GM18861 (cell line): ENCODE results near the gene SLFNL1.

Source experiments
- ATAC-seq: cut with Tn5 transposase; IDR thresholded peaks from one replicate; pipeline ENCODE4 v1.9.1; 2021; ENCODE audit not compliant: unreplicated experiment

The SLFNL1 gene

DNA sequence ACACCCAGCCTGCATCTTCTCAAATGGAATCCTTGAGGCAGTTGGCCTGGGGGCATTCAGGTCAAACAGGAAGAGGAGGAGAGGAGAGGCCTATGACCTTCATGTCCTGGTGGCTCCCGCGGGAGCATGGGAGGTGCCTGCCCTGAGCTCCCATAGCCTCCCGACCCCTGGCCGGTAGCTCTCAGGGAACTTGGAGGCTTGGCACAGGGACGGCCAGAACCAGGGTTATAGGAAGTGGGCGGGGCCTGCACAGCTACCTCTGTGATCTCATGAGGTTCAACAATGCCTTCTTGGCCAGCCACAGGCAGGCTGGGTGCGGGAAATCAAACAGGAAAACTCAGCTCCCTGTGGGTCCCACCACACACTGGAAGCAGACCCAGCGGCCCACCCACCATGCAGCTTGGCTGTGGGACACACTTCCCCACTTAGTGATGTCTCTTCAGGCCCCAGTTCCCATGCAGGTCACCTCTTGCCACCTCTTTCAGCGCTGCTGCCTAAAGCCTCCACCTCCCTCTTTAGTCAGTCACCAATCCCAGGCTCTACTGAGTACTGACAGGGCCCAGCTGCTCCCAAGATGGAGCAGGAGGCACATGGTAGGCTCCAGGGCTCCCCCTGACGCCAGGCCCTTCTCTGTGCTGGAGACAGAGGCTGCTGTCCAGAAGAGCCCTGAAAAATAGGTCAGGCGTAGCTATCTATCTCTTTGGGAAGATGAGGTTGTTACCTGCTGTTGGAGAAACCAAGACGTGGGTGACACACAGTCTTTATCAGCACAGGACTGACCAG, at the start of gene SLFNL1:
Gene SLFNL1 (minus strand): TSS at position 200 of the 783 bp plus-strand sequence. CDS start 1,065 bp downstream, outside the sequence.
- no peak for ATAC-seq

- ATAC-seq = no peak
Measured at GRCh38 chr1:41056907-41057306, 35.4 kb upstream of the SLFNL1 start.

- ATAC-seq = no peak
Measured at GRCh38 chr1:41053316-41053715, 31.8 kb upstream of the SLFNL1 start.

GRCh38 chr1:41051022-41051421, 29.5 kb upstream of the SLFNL1 start:
- ATAC-seq = no peak

- ATAC-seq = no peak
Measured at GRCh38 chr1:41048540-41048939, 27.0 kb upstream of the SLFNL1 start.

DNA sequence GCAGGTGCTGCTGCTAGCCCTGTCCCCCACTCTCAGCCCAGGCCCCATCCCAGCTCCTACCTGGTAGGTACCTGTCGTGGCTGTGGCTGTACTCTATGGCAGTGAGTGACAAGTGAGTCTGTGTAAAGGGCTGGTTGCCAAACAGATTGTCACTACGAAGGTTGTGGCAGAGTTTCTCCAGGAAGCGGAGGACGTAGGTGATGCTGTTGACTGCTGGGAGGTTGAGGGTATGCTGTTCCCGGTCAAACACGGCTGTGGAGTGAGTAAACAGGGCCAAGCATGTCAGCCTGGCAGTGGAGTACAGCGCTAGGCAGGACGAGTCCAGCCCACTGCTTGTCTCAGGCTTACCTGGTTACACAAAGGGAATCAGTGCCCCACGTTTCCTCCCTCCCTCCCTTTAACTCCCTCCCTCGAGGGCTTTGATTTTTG, 24.8 kb upstream of the SLFNL1 start:
- no peak for ATAC-seq

DNA sequence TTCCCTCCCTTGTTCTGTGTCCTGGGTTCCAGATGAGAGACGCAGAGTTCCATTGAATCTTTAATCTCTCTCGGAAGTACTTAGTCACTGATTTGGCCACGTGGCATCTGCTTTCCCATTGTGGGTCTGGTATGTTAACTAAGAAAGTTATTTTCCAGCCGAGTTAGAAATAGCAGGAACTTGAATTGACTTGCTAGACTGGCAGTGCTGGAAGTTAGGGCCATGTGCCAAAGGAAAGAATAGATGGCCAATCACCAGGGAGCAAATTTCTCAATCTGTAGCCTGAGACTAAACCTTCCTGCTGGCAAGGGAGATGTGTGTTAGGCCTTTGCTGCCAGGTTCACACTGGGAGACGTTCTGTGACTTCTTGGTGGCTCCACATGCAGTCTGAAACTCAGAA, 24.2 kb upstream of the SLFNL1 start:
- ATAC-seq = no peak

DNA sequence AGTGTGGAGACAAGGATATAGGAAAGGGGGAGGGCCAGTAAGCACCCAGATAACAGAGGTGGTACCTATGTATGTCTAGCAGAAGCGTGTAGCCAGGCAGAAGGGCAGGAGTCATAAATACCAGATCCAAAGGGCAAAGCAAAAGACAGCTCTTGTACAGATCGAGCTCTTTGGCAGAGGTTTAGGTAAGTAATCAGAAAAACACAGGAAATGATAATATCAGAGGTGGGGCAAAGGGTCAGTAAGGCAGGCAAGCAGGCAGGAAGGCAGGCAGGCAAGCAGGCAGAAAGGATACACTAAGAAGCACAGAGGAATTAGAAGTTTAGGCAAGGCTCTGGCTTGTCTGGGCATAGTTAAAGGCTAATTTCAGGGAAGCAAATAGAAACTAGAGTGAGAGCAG, 22.7 kb upstream of the SLFNL1 start:
- ATAC-seq = no peak

GRCh38 chr1:41041614-41042270, 20.2 kb upstream of the SLFNL1 start:
- ATAC-seq = no peak

DNA sequence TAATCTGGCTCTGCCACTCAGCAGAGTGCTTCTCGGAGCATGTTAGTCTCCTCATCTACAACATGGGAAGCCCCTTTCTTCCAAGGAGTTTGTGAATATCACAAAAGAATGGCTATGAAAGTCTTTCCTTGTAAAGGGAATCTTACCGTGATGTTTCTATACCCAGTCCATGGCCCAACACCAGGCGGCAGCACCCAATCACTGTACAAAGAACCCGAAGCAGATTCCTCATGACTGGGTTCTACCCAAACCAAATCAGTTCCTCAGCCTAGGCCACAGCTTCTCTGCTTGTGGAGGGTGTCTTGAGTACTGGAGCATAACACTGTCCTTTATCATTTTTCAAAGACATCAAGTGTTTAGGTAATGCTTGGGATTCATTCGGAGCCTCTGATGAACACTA, 16.6 kb upstream of the SLFNL1 start:
- ATAC-seq = no peak

DNA sequence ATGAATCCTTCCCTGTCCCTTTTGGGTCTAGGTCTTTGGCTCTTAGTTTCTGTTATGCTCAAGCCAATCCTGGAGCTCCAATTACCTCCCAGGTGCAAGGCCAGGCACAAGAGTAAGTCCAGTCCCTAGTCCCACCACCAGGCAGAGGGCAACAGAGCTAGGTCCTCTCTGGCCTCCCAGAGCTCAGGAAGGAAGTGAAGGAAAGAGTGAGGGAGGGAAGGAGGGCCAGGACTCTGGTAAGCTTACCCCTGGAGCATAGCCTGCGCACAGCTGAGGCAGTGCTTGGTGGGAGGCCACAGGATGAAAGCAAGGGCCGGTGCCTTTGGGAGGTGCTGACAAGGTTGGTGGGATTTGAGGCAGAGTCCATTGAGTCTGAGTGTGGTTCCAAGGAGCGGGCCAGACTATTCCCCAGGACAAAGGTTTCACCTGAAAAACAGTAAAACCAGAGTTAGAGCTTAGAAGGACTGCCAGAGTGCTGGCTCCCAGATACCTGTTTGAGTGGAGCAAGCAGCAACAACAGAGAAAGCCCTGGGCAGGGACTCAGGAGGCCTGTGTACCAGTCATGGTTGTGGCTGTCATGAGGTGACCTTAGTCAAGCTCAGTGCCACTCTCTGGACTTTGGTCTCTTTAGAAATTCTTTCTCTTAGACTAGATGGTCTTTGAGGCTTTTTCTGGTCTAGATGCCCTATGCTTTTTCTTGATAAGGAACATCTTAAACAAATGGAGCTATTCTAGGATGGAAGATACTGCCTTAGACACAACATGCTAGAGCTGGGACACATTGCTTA, 15.8 kb upstream of the SLFNL1 start:
- no peak for ATAC-seq

DNA sequence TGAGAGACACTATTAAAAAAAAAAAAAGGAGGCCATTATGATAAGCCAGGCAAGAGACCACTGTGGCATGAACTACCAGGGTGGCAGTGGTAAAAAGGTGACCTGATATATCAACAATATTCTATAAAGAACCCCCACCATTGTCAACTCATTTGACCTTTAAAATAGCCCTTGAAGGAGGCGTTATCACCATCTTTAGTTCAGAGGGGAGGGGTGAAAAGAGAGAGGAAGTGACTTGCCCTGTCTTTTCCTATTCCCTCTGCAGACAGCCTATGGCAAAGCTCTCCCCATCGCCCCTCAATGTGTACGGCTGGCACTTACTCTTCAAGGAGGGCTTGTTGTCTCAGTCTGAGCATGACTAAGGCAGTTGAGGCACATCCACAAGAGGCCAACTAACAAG, 11.7 kb upstream of the SLFNL1 start:
- ATAC-seq = no peak

DNA sequence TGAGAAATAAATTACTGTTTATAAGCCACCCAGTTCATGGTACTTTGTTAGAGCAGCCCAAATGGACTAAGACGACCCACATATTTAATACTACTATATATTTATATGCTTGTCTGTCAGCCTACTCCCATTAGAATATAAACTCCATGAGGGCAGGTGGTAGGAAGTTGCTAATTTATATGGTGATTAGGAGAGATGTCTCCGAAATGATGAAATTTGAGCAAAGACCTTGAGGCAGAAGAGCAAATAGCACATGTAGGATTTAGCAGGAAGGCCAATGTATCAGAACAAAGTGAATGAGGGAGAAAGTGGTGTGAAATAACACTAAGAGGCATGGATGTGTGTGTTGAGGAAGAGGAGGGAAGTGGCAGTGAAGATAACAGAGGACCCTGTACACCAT, 10.6 kb upstream of the SLFNL1 start:
- no peak for ATAC-seq

DNA sequence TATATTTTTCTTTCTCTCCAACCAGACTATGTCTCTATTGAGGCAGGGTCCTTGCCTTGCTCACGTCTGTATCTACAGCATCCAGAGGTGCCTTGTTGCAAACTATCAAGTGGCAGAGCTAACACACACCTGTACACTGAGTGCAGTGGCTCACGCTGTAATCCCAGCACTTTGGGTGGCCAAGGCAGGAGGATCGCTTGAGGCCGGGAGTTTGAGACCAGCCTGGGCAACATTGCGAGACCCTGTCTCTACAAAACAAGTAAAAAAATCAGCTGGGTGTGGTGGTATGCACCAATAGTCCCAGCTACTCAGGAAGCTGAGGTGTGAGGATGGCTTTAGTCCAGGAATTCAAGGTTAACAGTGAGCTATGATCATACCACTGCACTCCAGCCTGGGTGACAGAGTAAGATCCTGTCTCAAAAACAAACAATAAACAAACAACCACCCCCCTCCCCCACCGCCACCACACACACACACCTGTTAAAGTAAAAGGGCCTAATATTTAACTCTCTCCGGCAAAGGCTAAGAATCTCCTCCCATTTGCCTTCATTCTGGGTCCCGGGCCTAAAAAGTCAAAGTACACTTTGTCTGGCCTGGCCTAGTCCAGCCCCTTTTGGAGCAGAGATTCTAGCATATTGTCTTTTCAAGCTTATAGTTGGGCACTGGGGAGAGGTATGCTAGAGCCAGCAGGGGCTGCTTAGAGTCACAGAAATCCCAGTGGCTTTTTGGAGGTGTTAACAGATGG, 9.5 kb upstream of the SLFNL1 start:
- ATAC-seq = no peak

GRCh38 chr1:41028034-41028642, 6.6 kb upstream of the SLFNL1 start:
- no peak for ATAC-seq

DNA sequence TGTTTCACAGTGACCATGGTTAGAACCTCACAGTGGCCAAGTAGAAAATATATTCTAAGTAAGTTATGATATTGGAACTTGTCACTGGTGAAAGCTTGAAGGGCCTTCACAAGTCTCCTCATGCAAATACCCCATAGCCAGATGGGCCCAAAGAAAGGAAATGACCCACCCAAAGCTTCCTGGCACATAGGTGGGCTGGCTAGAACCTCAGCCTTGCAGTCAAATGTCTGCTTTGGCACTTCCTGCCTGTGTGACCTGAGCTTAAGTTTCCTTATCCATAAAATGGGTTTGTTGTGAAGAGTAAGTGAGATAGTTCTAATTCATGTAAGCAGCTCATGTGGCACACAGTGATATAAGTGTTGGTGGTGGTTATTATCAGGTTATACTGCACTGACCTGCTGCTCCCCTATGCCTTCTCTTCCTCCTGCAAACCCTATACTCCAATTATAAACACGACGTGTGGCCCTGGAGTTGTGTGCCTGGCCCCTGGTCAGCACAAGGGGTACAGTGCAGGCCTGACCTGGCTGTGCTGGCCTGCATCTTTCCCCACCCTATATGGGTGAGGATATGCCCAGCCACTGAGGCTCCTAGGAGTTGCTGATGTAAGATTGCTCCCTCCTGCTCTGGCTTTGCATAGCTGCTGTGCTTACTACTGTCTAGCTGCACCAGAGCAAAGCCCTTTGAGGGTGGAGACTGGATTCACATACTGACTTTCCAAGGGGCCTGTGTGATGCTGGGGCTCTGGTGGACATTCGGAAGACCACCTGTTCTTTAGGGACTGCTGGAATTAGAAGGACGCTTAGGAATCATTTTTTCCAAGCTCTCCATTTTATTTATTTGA, 4.7 kb upstream of the SLFNL1 start:
- ATAC-seq = no peak

- ATAC-seq = no peak
Measured at GRCh38 chr1:41024953-41025352, 3.4 kb upstream of the SLFNL1 start.

DNA sequence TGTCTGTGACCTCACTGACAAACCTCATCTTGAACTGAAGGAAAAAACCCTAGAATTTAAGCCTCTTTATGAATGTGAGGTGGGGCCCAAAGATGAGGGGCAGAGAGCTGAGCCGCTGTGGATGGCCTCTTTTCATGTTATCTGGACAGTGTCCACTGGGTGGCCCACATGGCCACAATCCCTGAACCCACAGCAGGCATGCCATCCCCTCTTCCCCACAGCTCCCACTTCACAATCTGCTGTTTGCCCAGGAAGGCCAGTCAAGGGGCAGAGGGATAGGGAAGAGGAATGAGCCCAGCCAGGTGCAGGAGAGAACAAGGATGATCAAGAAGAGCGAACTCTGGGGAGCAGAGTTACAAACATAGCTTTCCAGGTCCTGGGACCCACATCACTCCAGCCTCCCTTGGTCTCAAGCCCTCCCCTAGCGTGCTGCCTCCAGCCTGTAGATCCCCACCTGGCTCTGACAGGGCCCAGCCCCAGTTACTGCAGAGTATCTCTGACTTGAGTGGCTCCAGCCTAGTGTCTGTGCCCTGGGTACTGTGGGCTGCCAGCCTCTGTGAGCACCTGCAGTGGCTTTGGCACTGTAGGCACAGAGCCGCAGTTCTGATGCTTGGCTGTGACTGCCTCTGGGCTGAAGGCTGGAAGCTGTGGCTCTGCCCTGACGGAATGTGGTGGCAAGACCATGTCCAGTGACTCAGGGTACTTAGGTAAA, 1.9 kb upstream of the SLFNL1 start:
- ATAC-seq = no peak

GRCh38 chr1:41022424-41022823, 899 bp upstream of the SLFNL1 start:
- no peak for ATAC-seq
